Chondrocyte (in vitro differentiated cells): ENCODE results near the gene PSORS1C1. TPM values are rescaled to one million over a fixed set of nuclear protein-coding genes. Genes with fewer than 3 reads are reported as not detected.

ENCODE experiments used
- DNase-seq: peaks from one replicate; pipeline ENCODE4 v3.0.0; 2021; ENCODE audit warnings: mixed read lengths, low spot score
- H3K27ac Mint-ChIP-seq: one replicate; pipeline ENCODE4 v1.8.0; 2021; ENCODE audit warnings: mild to moderate bottlenecking, moderate library complexity, mixed read lengths; ENCODE audit not compliant: unreplicated experiment
- H3K27me3 Mint-ChIP-seq: 2 replicates; pipeline ENCODE4 v1.8.0; 2021; ENCODE audit warnings: low read depth, mixed read lengths
- H3K36me3 Mint-ChIP-seq: 2 replicates; pipeline ENCODE4 v1.8.0; 2021; ENCODE audit warnings: low read depth, mixed read lengths
- H3K4me1 Mint-ChIP-seq: 2 replicates; pipeline ENCODE4 v1.8.0; 2021; ENCODE audit warnings: low read depth, mild to moderate bottlenecking, mixed read lengths
- H3K4me3 Mint-ChIP-seq: one replicate; pipeline ENCODE4 v1.8.0; 2021; ENCODE audit warnings: mild to moderate bottlenecking, moderate library complexity, mixed read lengths; ENCODE audit not compliant: unreplicated experiment
- H3K9me3 Mint-ChIP-seq: 2 replicates; pipeline ENCODE4 v1.8.0; 2021; ENCODE audit warnings: low read depth, mixed read lengths
- total RNA-seq: library from RNA; stranded (reverse); gene quantifications from 3 replicates; pipeline ENCODE4 v1.2.1, GENCODE V29; 2021
- TF ChIP-seq, protein P1 (sequence below): fragments of 200-600 bp; sonication (generic); IDR thresholded peaks from 2 replicates; pipeline ENCODE4 v1.5.0; 2021; ENCODE audit warnings: antibody characterized with exemption, mild to moderate bottlenecking, moderate library complexity

The PSORS1C1 gene
- total RNA-seq, 1 donor from 2014 or later = 5.5 TPM

DNA sequence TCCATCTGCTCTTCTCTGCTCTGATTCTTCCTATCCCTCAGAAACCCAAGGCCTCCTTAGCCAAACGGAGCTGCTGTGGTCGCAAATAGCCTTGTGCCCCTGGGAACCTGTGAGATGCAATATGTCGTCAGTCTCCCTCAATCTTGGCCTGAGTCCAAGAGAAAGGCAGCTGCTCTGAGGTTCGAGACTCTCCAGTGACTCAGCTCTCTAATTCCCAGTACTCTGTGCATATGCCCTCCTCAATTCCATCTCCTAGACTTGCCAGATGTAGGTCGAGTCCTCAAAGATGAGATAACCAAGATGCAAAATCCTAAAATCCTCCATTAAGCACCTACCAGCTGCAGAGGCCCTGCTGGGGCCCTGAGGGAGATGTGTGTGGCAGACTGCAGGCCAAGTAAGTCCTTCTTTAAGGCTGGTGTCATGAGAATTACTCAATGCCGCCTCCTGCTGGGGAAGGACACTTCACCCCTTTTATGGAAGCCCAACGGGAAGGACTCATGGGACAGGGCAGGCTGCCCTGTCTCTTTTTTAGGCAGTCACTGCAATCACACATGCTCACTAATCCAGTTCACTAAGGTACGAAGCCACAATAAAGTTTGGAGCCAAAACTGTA lies 30.8 kb upstream of the PSORS1C1 start:
- DNase-seq = no peak
- H3K4me1 Mint-ChIP-seq = peaks cover 38% of the 10 kb centered on the region
- H3K4me3 Mint-ChIP-seq = no peak overlapping the region
- H3K27me3 Mint-ChIP-seq = no peaks in the 10 kb centered on the region
- no peaks in the 10 kb centered on the region for H3K36me3 Mint-ChIP-seq
- H3K9me3 Mint-ChIP-seq = no peaks in the 10 kb centered on the region
- TF ChIP-seq, protein P1, sequence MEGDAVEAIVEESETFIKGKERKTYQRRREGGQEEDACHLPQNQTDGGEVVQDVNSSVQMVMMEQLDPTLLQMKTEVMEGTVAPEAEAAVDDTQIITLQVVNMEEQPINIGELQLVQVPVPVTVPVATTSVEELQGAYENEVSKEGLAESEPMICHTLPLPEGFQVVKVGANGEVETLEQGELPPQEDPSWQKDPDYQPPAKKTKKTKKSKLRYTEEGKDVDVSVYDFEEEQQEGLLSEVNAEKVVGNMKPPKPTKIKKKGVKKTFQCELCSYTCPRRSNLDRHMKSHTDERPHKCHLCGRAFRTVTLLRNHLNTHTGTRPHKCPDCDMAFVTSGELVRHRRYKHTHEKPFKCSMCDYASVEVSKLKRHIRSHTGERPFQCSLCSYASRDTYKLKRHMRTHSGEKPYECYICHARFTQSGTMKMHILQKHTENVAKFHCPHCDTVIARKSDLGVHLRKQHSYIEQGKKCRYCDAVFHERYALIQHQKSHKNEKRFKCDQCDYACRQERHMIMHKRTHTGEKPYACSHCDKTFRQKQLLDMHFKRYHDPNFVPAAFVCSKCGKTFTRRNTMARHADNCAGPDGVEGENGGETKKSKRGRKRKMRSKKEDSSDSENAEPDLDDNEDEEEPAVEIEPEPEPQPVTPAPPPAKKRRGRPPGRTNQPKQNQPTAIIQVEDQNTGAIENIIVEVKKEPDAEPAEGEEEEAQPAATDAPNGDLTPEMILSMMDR = peak; percentile 76
- H3K27ac Mint-ChIP-seq = peak overlapping the region; percentile 93

DNA sequence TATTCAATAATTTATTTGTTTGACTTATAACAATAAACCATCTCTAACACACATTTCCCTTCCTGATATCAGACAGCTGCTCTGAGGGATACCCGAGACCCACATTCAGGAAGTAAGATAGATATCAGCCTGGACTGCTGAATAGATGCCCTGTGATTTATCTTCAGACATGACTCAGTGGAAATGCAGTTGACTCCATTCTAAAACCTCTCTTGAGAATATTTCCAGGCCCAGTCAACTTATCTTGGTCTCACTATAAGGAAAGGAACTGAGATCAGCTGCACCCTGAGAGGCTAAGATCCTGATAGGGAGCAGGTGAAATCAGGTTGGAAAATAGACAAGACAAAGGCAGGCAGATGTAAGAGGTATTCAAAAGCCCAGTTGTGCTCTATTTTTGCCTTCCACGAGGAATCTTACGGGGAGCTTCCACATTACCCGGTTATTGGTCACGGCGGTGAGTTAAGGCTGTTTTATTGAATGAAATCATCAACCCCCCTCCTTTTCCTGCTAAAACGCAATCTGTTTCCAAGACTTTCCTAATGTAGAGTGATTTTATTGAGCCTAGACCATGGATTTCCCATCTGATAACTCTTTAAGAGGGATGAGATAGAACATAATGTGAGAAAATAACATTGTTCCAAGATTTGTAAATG lies 27.7 kb upstream of the PSORS1C1 start:
- Mint-ChIP-seq H3K9me3 (no peaks in the 10 kb centered on the region), H3K27ac (peak overlapping the region; percentile 81), H3K36me3 (no peaks in the 10 kb centered on the region), H3K4me3 (no peak overlapping the region), H3K4me1 (peaks cover 30% of the 10 kb centered on the region), H3K27me3 (no peaks in the 10 kb centered on the region)
- DNase-seq = no peak
- TF ChIP-seq, protein P1 = no peak

DNA sequence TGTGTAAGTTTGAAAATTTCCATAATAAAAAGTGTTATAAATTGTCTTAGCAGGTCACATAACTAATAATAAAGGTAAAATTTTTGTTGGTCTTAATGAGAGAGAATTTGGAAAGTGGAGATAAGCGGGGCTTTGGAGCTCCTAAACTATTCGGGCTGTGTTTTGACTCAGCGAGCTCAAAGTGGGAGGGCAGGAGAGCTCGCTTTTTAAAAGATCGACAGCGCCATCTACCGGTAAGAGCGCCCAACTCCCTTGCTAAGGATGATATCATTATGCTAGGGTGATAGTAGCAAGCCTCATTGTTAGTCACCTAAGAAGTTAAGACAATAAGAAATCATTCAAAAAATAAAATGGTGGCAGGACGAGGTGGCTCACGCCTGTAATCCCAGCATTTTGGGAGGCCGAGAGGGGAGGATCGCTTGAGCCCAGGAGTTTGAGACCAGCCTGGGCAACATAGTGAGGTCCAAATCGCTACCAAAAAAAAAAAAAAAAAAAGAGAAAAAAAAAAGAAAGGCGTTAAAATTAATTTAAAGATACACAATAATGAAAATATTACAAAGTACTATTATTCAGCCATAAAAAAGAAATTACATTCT lies 27.0 kb upstream of the PSORS1C1 start:
- Mint-ChIP-seq H3K4me1 (peaks cover 30% of the 10 kb centered on the region), H3K9me3 (no peaks in the 10 kb centered on the region), H3K27me3 (no peaks in the 10 kb centered on the region), H3K27ac (peak overlapping the region; percentile 81), H3K4me3 (peak overlapping the region; percentile 32), H3K36me3 (no peaks in the 10 kb centered on the region)
- TF ChIP-seq, protein P1 = peak; percentile 88
- no peak for DNase-seq

DNA sequence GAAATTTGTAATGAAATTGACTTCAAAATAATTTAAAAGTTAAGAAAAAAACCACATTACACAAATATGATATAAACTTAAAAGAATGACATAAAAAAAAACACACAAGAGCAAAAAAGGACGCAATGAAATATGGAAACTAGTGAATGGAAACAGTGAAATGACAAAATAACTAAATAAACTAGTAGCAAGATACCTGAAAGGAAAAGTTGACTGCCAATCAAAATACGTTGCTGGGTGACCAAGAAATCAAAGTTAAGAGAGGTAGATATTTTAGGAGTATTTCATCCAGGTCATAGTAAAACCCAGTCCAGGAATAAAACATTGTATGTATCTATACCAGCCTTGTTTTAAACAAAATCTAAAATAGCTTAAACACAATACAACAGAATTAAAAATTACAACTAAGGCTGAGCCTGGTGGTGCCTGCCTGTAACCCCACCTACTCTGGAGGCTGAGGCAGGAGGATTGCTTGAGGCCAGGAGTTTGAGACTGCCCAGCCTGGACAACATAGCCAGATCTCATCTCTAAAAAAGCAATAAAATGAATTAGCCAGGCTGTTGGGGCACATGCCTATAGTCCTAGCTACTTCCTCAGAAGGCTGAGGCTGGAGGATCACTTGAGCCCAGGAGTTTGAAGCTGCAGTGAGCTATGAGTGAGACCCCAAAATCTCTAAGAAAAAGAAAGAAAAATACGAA lies 24.2 kb upstream of the PSORS1C1 start:
- Mint-ChIP-seq H3K27ac (no peak overlapping the region), H3K36me3 (no peaks in the 10 kb centered on the region), H3K9me3 (no peaks in the 10 kb centered on the region), H3K27me3 (no peaks in the 10 kb centered on the region), H3K4me1 (peaks cover 16% of the 10 kb centered on the region), H3K4me3 (no peak overlapping the region)
- TF ChIP-seq, protein P1 = no peak
- DNase-seq = no peak

DNA sequence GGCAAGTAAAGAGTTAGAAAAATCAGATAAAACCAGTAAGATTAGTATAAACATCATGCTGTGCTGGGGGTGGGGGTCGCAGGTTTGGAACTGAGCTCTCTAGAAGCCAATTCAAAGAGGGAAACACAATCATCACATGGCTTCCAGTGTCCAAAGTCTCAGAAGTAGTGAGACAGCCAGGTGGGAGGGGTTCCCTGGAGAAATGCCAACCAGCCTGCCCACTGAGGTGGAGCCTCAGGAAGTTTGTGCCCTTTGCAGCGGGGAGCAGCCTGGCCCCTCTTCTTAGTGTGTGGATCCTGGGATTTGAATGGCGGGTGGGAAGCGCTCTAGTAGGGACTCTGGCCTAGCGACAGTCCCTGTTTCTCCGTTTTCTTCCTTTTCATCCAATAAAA lies 23.6 kb upstream of the PSORS1C1 start:
- TF ChIP-seq, protein P1 = no peak
- H3K4me1 Mint-ChIP-seq = peaks cover 16% of the 10 kb centered on the region
- H3K9me3 Mint-ChIP-seq = no peaks in the 10 kb centered on the region
- H3K4me3 Mint-ChIP-seq = no peak overlapping the region
- DNase-seq = no peak
- H3K27me3 Mint-ChIP-seq = peaks cover 2% of the 10 kb centered on the region
- H3K36me3 Mint-ChIP-seq = no peaks in the 10 kb centered on the region
- H3K27ac Mint-ChIP-seq = no peak overlapping the region
